Epithelial cell of proximal tubule (primary cell): Measurements from ENCODE around the gene CCL2. TPM values are rescaled to one million over a fixed set of nuclear protein-coding genes. Genes with fewer than 3 reads are reported as not detected.

ENCODE experiments used
- DNase-seq: peaks from one replicate; pipeline ENCODE4 v3.0.0-alpha.2; 2011; ENCODE audit warnings: low read depth
- H3K4me3 ChIP-seq: 2 replicates; pipeline ENCODE4 v1.5.1; 2011; ENCODE audit warnings: low read depth, mild to moderate bottlenecking, low read length
- total RNA-seq: library from RNA; depleted of rRNA; stranded (reverse); fragments of >200 nt; gene quantifications from 2 replicates; pipeline ENCODE4 v1.2.3, GENCODE V29; 2015
- TF ChIP-seq, protein P1 (sequence below): conservative IDR thresholded peaks from 2 replicates; pipeline ENCODE4 v1.5.1; 2012; ENCODE audit warnings: low read depth, mild to moderate bottlenecking, low read length

Gene CCL2
- total RNA-seq, 1 donor from 2014 or later, result 35.7 TPM

DNA sequence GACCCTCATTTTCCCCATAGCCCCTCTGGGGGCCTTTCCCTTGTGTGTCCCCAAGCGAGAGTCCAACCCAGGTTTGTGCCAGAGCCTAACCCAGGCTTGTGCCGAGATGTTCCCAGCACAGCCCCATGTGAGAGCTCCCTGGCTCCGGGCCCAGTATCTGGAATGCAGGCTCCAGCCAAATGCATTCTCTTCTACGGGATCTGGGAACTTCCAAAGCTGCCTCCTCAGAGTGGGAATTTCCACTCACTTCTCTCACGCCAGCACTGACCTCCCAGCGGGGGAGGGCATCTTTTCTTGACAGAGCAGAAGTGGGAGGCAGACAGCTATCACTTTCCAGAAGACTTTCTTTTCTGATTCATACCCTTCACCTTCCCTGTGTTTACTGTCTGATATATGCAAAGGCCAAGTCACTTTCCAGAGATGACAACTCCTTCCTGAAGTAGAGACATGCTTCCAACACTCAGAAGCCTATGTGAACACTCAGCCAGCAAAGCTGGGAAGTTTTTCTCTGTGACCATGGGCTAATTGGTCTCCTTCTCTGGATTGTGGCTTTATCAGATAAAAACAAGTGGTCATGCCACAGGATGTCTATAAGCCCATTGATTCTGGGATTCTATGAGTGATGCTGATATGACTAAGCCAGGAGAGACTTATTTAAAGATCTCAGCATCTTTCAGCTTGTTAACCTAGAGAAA, 2.5 kb upstream of the CCL2 start:
- H3K4me3 ChIP-seq, result no peak overlapping the region
- DNase-seq, result peak; percentile 92
- TF ChIP-seq, protein P1, sequence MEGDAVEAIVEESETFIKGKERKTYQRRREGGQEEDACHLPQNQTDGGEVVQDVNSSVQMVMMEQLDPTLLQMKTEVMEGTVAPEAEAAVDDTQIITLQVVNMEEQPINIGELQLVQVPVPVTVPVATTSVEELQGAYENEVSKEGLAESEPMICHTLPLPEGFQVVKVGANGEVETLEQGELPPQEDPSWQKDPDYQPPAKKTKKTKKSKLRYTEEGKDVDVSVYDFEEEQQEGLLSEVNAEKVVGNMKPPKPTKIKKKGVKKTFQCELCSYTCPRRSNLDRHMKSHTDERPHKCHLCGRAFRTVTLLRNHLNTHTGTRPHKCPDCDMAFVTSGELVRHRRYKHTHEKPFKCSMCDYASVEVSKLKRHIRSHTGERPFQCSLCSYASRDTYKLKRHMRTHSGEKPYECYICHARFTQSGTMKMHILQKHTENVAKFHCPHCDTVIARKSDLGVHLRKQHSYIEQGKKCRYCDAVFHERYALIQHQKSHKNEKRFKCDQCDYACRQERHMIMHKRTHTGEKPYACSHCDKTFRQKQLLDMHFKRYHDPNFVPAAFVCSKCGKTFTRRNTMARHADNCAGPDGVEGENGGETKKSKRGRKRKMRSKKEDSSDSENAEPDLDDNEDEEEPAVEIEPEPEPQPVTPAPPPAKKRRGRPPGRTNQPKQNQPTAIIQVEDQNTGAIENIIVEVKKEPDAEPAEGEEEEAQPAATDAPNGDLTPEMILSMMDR, result no peak

DNA sequence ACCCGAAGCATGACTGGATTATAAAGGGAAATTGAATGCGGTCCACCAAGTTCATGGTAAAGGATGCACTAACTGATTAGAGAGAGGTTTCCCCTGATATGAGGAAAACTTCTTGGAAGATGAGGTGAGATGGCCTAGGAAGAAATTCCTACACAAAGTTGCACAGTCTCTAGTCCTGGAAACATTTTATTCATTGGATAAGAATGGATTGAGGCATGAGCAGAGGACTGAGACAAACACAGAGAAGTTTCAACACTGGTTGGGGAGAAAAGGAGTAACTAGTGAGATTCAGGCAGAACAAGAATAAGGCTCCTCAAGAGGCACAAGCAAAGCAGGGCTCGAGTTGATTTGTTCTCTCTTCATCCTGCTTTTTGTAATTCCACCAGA, 2.0 kb upstream of the CCL2 start:
- TF ChIP-seq, protein P1, result no peak
- no peak for DNase-seq
- no peak overlapping the region for H3K4me3 ChIP-seq

- TF ChIP-seq, protein P1, result no peak
- H3K4me3 ChIP-seq, result no peak overlapping the region
- DNase-seq, result no peak
Observed at GRCh38 chr17:34254146-34254545, 939 bp upstream of the CCL2 start.

DNA sequence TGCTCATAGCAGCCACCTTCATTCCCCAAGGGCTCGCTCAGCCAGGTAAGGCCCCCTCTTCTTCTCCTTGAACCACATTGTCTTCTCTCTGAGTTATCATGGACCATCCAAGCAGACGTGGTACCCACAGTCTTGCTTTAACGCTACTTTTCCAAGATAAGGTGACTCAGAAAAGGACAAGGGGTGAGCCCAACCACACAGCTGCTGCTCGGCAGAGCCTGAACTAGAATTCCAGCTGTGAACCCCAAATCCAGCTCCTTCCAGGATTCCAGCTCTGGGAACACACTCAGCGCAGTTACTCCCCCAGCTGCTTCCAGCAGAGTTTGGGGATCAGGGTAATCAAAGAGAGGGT, 272 bp downstream of the CCL2 start:
- DNase-seq, result no peak
- TF ChIP-seq, protein P1, result no peak
- H3K4me3 ChIP-seq, result peak overlapping the region; percentile 46

DNA sequence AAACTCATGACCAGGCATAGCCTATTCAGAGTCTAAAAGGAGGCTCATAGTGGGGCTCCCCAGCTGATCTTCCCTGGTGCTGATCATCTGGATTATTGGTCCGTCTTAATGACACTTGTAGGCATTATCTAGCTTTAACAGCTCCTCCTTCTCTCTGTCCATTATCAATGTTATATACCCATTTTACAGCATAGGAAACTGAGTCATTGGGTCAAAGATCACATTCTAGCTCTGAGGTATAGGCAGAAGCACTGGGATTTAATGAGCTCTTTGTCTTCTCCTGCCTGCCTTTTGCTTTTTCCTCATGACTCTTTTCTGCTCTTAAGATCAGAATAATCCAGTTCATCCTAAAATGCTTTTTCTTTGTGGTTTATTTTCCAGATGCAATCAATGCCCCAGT, 756 bp downstream of the CCL2 start:
- TF ChIP-seq, protein P1, result no peak
- no peak for DNase-seq
- H3K4me3 ChIP-seq, result peak overlapping the region; percentile 46

GRCh38 chr17:34257299-34257985, 2.4 kb downstream of the CCL2 start:
- H3K4me3 ChIP-seq, result no peak overlapping the region
- DNase-seq, result no peak
- TF ChIP-seq, protein P1, result no peak

DNA sequence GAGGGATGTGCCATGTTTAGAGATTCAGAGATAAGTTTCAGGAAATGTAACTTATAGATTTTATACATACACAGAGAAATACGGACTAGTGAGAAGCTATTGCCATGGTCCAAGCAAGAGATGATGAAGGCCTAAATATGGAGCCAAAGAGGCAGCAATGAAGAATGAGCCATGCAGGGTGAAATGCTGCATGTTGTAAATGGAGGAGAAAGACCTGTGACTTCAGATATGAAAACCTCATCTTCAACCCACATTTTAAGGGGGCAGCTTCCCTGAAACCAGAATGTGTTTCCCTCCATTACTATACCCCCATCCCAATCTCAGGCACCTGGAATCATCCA, 2.9 kb downstream of the CCL2 start:
- TF ChIP-seq, protein P1, result no peak
- no peak for DNase-seq
- no peak overlapping the region for H3K4me3 ChIP-seq
